ENCODE results near the gene BARHL1. TPM values are rescaled to one million over a fixed set of nuclear protein-coding genes. Genes with fewer than 3 reads are reported as not detected.

Gene BARHL1
- total RNA-seq, 1 experiment from 2014 or later, result not detected

DNA sequence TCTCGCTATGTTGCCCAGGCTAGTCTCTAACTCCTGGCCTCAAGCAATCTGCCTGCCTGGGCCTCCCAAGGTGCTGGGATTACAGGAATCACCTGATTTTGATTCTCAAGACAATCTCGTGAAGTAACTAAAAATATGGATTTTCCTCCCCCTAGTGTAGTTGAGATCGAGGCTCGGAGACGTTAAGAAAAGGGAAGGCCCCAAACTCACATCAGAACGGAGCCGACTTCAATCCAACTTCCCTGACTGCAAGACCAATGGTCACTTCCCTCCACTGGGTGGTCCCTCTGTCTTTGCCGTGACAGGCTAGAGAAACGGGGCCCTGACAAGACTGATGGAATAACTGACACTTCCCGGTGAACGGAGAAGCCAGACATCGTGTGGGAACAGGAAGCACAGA lies 28.3 kb downstream of the BARHL1 start:
- no peak for DNase-seq (ENCODE audit: low read depth)

DNA sequence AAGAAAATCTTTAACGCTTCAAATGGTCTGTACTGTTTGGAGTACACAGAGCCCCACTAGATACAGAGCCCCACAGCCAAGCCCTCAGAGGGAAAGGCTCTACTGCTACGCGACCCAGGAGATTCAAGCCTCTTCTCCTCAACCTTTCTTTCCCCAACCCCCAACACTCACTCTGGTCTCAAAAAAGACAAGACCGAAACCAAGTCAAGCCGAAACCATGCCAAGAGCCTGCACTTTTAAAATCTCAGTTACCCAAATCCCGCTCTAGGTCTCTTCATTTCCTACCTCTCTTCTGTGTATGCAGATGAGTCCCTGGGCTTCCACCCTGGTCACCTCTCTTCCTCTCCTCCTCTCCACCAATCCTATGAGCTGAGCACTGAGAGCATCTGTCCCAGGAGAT lies 31.9 kb downstream of the BARHL1 start:
- DNase-seq (ENCODE audit: low read depth), result no peak

DNA sequence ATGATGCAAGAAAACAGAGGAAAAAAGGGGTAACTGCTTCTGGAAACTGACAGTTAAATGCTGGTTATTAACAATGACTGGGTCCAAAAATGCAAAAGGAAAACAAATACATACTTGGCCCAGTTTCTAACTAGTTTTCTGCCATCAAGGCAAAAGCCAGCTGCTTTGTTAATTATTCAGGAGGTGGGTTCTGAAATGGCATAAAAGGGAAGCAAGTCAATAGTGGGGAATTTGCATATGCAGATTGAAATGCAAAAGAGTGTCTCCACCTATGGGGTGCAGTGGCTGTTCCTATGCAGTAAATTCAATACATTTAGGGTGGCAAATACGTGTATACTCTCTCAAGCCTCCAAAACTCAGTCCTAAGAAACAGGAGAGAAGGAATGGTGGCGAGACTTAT lies 33.4 kb downstream of the BARHL1 start:
- DNase-seq (ENCODE audit: low read depth), result no peak

DNA sequence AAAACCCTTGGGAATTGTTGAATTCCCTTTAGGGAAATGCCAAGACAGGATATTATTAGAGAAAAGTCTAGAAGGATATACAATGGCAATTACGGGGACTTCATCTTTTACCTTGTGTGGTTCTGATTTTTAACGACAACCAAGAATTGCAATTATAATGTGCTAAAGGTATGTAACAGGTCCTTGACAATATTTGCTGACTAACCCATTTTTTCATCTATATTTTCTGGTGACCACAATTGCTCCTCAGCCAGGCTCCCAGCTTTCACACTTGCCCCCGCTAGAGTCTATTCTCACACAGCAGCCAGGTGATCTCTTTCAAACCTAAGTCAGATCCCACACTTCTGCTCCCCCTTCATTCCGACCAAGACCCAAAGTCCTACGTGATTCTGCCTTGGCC lies 34.3 kb downstream of the BARHL1 start:
- DNase-seq (ENCODE audit: low read depth), result no peak

GRCh38 chr9:132622159-132622558 lies 39.8 kb downstream of the BARHL1 start:
- peak; percentile 35 for DNase-seq (ENCODE audit: low read depth)

DNA sequence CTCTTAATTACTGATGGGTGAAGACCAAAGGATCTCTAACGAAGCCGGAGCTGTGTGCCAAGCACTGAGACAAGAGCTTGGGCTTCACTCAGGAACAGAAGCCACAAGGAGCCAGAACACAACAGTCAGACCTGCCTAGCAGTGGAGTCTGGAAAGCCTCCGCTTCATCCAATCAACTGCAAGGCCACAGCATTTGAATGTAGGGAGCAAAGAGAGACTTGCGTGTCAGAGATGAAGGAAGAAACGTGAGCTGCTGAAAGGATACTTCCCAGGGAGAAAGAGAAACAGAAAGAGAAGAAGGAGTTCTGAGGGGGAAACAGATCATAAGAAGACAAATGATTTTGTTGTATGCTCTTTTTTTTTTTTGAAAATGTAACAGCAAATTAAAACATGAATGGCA lies 43.9 kb downstream of the BARHL1 start:
- DNase-seq (ENCODE audit: low read depth), result no peak

- no peak for DNase-seq (ENCODE audit: low read depth)
Observed at GRCh38 chr9:132627106-132627505, 44.7 kb downstream of the BARHL1 start.

- no peak for DNase-seq (ENCODE audit: low read depth)
Observed at GRCh38 chr9:132627594-132627993, 45.2 kb downstream of the BARHL1 start.

DNA sequence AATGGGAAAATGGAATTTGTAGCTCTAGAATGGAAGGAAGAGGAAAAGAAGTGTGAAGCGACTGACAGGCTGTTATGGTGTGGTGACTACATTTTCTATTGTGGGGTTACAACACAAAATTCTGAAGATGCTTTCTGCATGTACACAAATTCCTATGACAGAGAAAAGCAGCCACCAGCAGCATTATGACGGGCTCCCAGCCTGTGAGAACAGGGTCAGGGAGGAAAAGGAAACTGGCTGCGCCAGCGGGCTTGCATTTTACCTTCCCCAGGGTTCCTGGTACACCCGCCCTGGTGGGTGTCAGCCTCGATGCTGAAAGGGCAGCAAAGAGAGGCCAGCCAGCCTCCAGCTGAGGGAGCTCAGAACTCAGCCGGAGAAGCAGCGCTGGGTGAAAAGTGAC lies 46.3 kb downstream of the BARHL1 start:
- no peak for DNase-seq (ENCODE audit: low read depth)

GRCh38 chr9:132630116-132630515 lies 47.7 kb downstream of the BARHL1 start:
- no peak for DNase-seq (ENCODE audit: low read depth)

DNA sequence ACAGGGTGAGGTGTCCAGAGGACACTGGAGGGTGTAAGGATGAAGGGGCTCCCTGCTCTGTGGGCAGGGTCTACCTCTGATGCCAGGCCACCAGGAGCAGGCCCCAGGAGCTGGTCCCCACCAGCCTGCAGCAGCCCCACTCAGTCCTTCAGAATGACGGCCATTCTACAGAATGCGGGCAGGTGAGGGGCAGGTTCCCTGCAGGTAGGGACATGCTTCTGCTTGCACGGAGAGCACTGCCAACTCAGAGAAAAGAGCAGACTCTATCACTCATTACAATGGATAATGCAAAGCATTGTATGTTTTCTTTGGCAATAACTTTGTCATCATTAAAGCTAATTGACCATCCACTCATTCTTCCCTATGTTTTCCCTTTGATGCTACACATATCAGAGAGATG lies 48.4 kb downstream of the BARHL1 start:
- DNase-seq (ENCODE audit: low read depth), result no peak

GRCh38 chr9:132631280-132631679 lies 48.9 kb downstream of the BARHL1 start:
- peak; percentile 92 for DNase-seq (ENCODE audit: low read depth)

DNA sequence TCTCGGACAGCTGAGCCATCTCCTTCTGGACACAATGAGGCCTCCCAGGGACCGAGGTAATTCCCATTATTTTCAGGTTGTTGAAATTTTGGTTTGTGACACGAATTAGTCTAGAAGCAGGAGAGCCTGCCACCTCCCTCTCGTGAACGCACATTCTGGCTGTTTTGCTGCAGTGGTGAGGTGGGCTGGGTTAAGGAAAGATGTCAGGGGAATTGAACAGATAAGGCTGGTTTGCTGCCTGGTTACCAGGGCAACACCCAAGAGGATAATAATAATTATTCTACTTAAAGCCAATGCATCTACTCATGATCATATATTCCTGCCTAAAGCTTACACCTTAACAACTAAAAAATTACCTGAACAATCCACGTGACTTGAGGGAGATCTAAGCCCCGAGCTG lies 49.3 kb downstream of the BARHL1 start:
- no peak for DNase-seq (ENCODE audit: low read depth)

- no peak for DNase-seq (ENCODE audit: low read depth)
Observed at GRCh38 chr9:132632413-132633129, 50.2 kb downstream of the BARHL1 start.

DNA sequence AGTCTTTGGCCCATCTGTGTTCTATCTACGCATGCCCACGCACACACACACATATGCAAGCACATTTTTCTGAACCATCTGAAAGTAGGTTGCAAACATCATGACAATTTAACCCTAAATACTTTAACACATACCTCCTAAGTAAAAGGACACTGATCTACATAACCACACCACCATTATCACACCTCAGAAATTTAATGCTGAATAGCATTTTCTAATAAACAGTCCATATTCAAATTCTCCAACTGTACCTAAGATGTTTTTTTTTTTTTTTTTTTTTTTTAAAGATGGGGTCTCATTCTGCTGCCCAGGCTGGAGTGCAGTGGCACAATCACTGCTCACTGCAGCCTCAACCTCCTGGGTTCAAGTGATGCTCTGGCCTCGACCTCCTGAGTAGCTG lies 51.9 kb downstream of the BARHL1 start:
- DNase-seq (ENCODE audit: low read depth), result no peak

DNA sequence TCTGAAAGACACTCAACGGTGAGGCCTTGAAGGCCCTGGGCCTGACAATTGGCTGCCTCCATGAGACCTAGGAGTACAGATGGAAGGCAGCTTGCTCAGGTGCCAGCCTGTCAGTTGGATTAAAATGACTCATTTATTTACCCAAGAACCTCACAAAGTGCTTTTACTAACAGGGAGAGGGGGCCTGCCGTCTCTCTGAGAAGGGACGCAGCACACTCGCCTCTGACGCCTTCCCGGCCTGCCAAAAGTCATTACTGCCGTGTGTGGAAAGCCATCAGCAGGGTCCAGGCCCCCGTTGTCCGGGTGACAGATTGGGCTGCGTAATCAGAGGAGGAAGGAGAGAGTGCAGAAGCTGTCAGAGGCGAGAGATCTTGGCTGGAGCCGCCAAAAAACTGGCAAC lies 54.9 kb downstream of the BARHL1 start:
- DNase-seq (ENCODE audit: low read depth), result no peak

DNA sequence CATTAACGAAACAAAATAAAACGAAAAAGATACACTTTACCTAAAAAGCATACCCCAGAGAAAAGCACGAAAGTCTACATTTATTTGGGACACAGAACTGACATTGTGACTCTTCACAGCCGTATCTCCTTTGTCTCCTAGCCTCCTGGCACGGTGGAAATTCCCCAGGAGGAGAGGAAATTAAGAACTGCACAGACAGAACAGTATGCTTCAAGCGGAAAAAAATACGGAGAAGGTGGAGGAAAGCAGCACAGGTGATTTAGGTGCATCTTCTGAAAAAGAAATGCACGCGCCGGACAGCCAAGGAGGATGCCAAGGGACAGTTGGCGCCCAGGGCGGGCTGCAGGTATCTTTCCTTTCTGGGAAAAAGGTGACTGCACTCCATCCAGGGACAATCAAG lies 55.4 kb downstream of the BARHL1 start:
- DNase-seq (ENCODE audit: low read depth), result no peak

DNA sequence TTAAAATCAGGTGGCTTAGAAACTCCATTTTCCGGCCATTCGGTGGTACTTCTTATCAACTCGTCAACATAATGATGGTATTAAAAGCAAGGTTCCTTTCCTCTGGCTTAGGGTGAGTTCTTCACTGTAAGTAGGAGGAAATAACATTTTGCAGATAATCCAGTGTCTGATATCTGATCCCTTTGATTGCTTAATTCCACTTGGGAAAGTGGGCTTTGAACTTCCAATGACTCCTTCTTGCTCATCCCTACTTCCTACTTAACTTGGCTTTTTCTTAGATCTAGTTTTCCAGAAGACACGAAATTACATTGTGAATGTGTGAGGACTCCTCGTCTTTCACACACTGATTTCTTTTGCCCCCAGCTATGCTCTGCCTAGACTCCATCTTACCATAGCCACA lies 55.8 kb downstream of the BARHL1 start:
- peak; percentile 36 for DNase-seq (ENCODE audit: low read depth)

- DNase-seq (ENCODE audit: low read depth), result no peak
Observed at GRCh38 chr9:132639322-132639721, 56.9 kb downstream of the BARHL1 start.

Other genes starting within 250 kb of the BARHL1 start
- 16.1 and 17.9 TPM in 2 replicates for gene SETX, start 227.6 kb upstream of the BARHL1 start, total RNA-seq (2014; rRNA removed; shearing (Covaris generic))
- gene TTF1, start 175.8 kb upstream of the BARHL1 start, total RNA-seq (2014; rRNA removed; shearing (Covaris generic)), result 18.1 and 20.4 TPM in 2 replicates
- not detected in 2 replicates for gene CFAP77, start 172.4 kb upstream of the BARHL1 start, total RNA-seq (2014; rRNA removed; shearing (Covaris generic))
- gene DDX31, start 87.4 kb downstream of the BARHL1 start, total RNA-seq (2014; rRNA removed; shearing (Covaris generic)), result 22.0 and 26.1 TPM in 2 replicates
- gene GTF3C4, start 87.9 kb downstream of the BARHL1 start, total RNA-seq (2014; rRNA removed; shearing (Covaris generic)), result 17.6 and 23.1 TPM in 2 replicates

Data from HT1080 (cell line).